ENCODE measurements around the gene MEGF8.

DNA sequence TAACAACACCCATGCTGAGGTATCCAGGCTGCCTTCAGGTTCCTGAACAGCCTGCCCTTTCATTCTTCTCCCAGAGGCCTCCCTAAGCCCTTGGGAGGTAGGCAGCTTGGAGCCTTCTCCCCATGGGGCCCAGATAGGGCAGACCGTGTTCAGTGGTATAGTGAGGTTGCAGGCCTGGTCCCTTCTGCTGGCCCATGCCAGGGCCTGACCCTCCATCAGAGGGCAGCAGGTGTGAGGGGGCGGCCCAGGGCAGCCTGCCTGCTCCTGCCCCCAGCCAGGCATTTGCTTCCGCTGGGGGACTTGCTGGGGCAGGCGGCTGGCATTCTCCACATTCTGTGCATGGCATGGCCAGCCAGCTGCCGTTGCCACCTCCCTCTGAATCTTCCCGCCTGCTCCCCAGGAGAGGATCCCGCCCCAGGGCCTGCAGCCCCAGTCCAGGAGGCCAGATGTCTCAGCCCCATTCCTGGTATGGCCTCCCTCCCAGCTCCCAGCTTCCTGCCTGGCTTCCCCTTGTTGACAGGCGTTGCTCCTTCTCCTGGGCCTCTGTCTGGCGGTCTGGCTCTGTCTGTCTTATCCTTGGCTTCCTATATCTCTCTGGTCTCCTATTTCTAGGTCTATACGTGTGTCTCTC, 47.5 kb upstream of the MEGF8 start:
- TF ChIP-seq, protein P1, sequence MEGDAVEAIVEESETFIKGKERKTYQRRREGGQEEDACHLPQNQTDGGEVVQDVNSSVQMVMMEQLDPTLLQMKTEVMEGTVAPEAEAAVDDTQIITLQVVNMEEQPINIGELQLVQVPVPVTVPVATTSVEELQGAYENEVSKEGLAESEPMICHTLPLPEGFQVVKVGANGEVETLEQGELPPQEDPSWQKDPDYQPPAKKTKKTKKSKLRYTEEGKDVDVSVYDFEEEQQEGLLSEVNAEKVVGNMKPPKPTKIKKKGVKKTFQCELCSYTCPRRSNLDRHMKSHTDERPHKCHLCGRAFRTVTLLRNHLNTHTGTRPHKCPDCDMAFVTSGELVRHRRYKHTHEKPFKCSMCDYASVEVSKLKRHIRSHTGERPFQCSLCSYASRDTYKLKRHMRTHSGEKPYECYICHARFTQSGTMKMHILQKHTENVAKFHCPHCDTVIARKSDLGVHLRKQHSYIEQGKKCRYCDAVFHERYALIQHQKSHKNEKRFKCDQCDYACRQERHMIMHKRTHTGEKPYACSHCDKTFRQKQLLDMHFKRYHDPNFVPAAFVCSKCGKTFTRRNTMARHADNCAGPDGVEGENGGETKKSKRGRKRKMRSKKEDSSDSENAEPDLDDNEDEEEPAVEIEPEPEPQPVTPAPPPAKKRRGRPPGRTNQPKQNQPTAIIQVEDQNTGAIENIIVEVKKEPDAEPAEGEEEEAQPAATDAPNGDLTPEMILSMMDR (IDR thresholded peaks at IDR 0.05; ENCODE audit: low read depth, low read length): no peak
- no peak for TF ChIP-seq EZH2phosphoT487 (IDR thresholded peaks at IDR 0.05; ENCODE audit: low read depth)
